H9 (cell line): ENCODE measurements around the gene MEX3C. TPM values are rescaled to one million over a fixed set of nuclear protein-coding genes. Genes with fewer than 3 reads are reported as not detected.

ENCODE experiments used
- DNase-seq: peaks from one replicate; pipeline ENCODE4 v3.0.0-alpha.2; 2017
- H2AFZ ChIP-seq: one replicate; pipeline ENCODE4 v1.6.1; 2013; ENCODE audit warnings: mild to moderate bottlenecking, low read length, control low read depth, moderate library complexity
- H2AK5ac ChIP-seq: 2 replicates; pipeline ENCODE4 v1.6.1; 2013; ENCODE audit warnings: low read length, control low read depth, mixed read lengths; ENCODE audit not compliant: insufficient read length
- H2BK120ac ChIP-seq: one replicate; pipeline ENCODE4 v1.6.1; 2013; ENCODE audit warnings: low read depth, mild to moderate bottlenecking, low read length, control low read depth, inconsistent platforms; ENCODE audit not compliant: poor library complexity, severe bottlenecking
- H2BK12ac ChIP-seq: 2 replicates; pipeline ENCODE4 v1.6.1; 2013; ENCODE audit warnings: low read length, control low read depth, mixed read lengths, low read depth; ENCODE audit not compliant: insufficient read length
- H2BK15ac ChIP-seq: 2 replicates; pipeline ENCODE4 v1.6.1; 2013; ENCODE audit warnings: low read depth, low read length, control low read depth
- H2BK20ac ChIP-seq: one replicate; pipeline ENCODE4 v1.6.1; 2013; ENCODE audit warnings: low read depth, mild to moderate bottlenecking, low read length, control low read depth, inconsistent platforms; ENCODE audit not compliant: poor library complexity, severe bottlenecking
- H2BK5ac ChIP-seq: 2 replicates; pipeline ENCODE4 v1.6.1; 2013; ENCODE audit warnings: low read length, control low read depth, mixed read lengths; ENCODE audit not compliant: insufficient read length
- H3K14ac ChIP-seq: 2 replicates; pipeline ENCODE4 v1.6.1; 2013; ENCODE audit warnings: low read length, control low read depth; ENCODE audit not compliant: insufficient read depth
- H3K18ac ChIP-seq: 2 replicates; pipeline ENCODE4 v1.6.1; 2013; ENCODE audit warnings: low read depth, mild to moderate bottlenecking, mixed read lengths, low read length, control low read depth; ENCODE audit not compliant: insufficient read length
- H3K23ac ChIP-seq: 2 replicates; pipeline ENCODE4 v1.6.1; 2013; ENCODE audit warnings: low read length, control low read depth, mixed read lengths, low read depth; ENCODE audit not compliant: insufficient read length
- H3K23me2 ChIP-seq: 2 replicates; pipeline ENCODE4 v1.6.1; 2013; ENCODE audit warnings: low read depth, mild to moderate bottlenecking, mixed read lengths, low read length, control low read depth; ENCODE audit not compliant: insufficient read length, poor library complexity, severe bottlenecking
- H3K27ac ChIP-seq: 2 replicates; pipeline ENCODE4 v1.5.1; 2013; ENCODE audit warnings: low read length, control low read depth, mixed read lengths, low read depth; ENCODE audit not compliant: insufficient read length
- H3K27me3 ChIP-seq: 2 replicates; pipeline ENCODE4 v1.6.1; 2013; ENCODE audit warnings: low read length, control low read depth, inconsistent platforms; ENCODE audit not compliant: insufficient read depth
- H3K4ac ChIP-seq: 2 replicates; pipeline ENCODE4 v1.6.1; 2013; ENCODE audit warnings: low read depth, mild to moderate bottlenecking, control low read depth, inconsistent platforms, low read length, moderate library complexity
- H3K4me1 ChIP-seq: 2 replicates; pipeline ENCODE4 v1.6.1; 2013; ENCODE audit warnings: low read length, control low read depth, inconsistent platforms; ENCODE audit not compliant: insufficient read depth
- H3K4me2 ChIP-seq: 2 replicates; pipeline ENCODE4 v1.6.1; 2013; ENCODE audit warnings: low read length, control low read depth, mixed read lengths; ENCODE audit not compliant: insufficient read length, insufficient read depth
- H3K56ac ChIP-seq: 2 replicates; pipeline ENCODE4 v1.6.1; 2013; ENCODE audit warnings: low read depth, mild to moderate bottlenecking, mixed read lengths, low read length, control low read depth; ENCODE audit not compliant: insufficient read length
- H3K79me1 ChIP-seq: 2 replicates; pipeline ENCODE4 v1.6.1; 2013; ENCODE audit warnings: low read depth, mild to moderate bottlenecking, moderate library complexity, low read length, control low read depth, inconsistent platforms; ENCODE audit not compliant: insufficient read depth, poor library complexity, severe bottlenecking
- H3K79me2 ChIP-seq: 2 replicates; pipeline ENCODE4 v1.6.1; 2013; ENCODE audit warnings: low read length, control low read depth, inconsistent platforms; ENCODE audit not compliant: insufficient read depth
- H3K9ac ChIP-seq: 2 replicates; pipeline ENCODE4 v1.6.1; 2013; ENCODE audit warnings: low read length, control low read depth, mixed read lengths; ENCODE audit not compliant: insufficient read length; ENCODE audit errors: extremely low read depth
- H3K9me3 ChIP-seq: one replicate; pipeline ENCODE4 v1.6.1; 2013; ENCODE audit warnings: low read depth, low read length, inconsistent platforms; ENCODE audit not compliant: control insufficient read depth
- H3T11ph ChIP-seq: one replicate; pipeline ENCODE4 v1.6.1; 2013; ENCODE audit warnings: mild to moderate bottlenecking, low read length, control low read depth, inconsistent platforms
- H4K20me1 ChIP-seq: one replicate; pipeline ENCODE4 v1.6.1; 2013; ENCODE audit not compliant: control insufficient read depth, insufficient read length, insufficient read depth
- H4K5ac ChIP-seq: 2 replicates; pipeline ENCODE4 v1.6.1; 2013; ENCODE audit warnings: low read depth, mild to moderate bottlenecking, mixed read lengths, low read length, control low read depth; ENCODE audit not compliant: insufficient read length
- H4K8ac ChIP-seq: replicated peaks from 2 replicates; pipeline ENCODE4 v1.6.1; 2013; ENCODE audit warnings: low read length, control low read depth, mixed read lengths, low read depth; ENCODE audit not compliant: insufficient read length
- H4K91ac ChIP-seq: 2 replicates; pipeline ENCODE4 v1.6.1; 2013; ENCODE audit warnings: low read depth, mild to moderate bottlenecking, moderate library complexity, mixed read lengths, low read length, control low read depth; ENCODE audit not compliant: insufficient read length
- H3K27ac Mint-ChIP-seq, 3 experiments: 2 replicates in 2 of 3; 3 replicates in 1 of 3; pipeline ENCODE4 v1.8.0; 2020 to 2021; ENCODE audit warnings: mixed read lengths in 3 of 3, mild to moderate bottlenecking in 1 of 3, moderate library complexity in 1 of 3
- H3K27me3 Mint-ChIP-seq: 2 replicates; pipeline ENCODE4 v1.8.0; 2021; ENCODE audit warnings: low read depth, mild to moderate bottlenecking, moderate library complexity, mixed read lengths
- H3K36me3 Mint-ChIP-seq, 3 experiments: 2 replicates in 2 of 3; 3 replicates in 1 of 3; pipeline ENCODE4 v1.8.0; 2020 to 2021; ENCODE audit warnings: low read depth in 3 of 3, mixed read lengths in 3 of 3; ENCODE audit not compliant: insufficient read depth in 1 of 3
- H3K4me1 Mint-ChIP-seq, 2 experiments: 2 replicates each; pipeline ENCODE4 v1.8.0; 2020; ENCODE audit warnings: mixed read lengths in 2 of 2
- H3K4me3 Mint-ChIP-seq, 2 experiments: 2 replicates in 1 of 2; 3 replicates in 1 of 2; pipeline ENCODE4 v1.8.0; 2020 to 2021; ENCODE audit warnings: mild to moderate bottlenecking in 2 of 2, mixed read lengths in 2 of 2, moderate library complexity in 1 of 2
- H3K9me3 Mint-ChIP-seq, 2 experiments: 2 replicates in 1 of 2; 3 replicates in 1 of 2; pipeline ENCODE4 v1.8.0; 2020; ENCODE audit warnings: mild to moderate bottlenecking in 2 of 2, mixed read lengths in 2 of 2, moderate library complexity in 1 of 2
- CTCF ChIP-seq: fragments of 200-600 bp; sonication (generic); conservative IDR thresholded peaks from 3 replicates; pipeline ENCODE4 v1.8.0; 2021; ENCODE audit warnings: antibody characterized with exemption, mild to moderate bottlenecking
- WGBS: extraction: QIAGEN DNeasy Blood & Tissue Kit; methylation state at CpG from one replicate; pipeline ENCODE4 v1.1.7; 2013; ENCODE audit warnings: missing lambda C conversion rate, low lambda C conversion rate, mixed read lengths; ENCODE audit not compliant: insufficient read length; ENCODE audit errors: extremely low coverage; 5-methylcytosine and 5-hydroxymethylcytosine counted together
- total RNA-seq: library from RNA; stranded (reverse); gene quantifications from 2 replicates; pipeline ENCODE4 v1.2.1, GENCODE V29; 2021

MEX3C gene
- total RNA-seq, 1 experiment from 2014 or later = 98.1 TPM

GRCh38 chr18:51133580-51134160, 63.8 kb downstream of the MEX3C start:
- no peak overlapping the region for H2BK20ac ChIP-seq
- no peaks in the 10 kb centered on the region for H3K9me3 ChIP-seq
- Mint-ChIP-seq H3K4me3 (no peak overlapping the region), H3K9me3 (no peaks in the 10 kb centered on the region), H3K27ac (no peak overlapping the region), H3K4me1 (peaks cover 19% of the 10 kb centered on the region in 2 experiments), H3K27me3 (no peaks in the 10 kb centered on the region), H3K36me3 (no peaks in the 10 kb centered on the region; a peak in 1 of 7 replicates)
- no peaks in the 10 kb centered on the region for H4K20me1 ChIP-seq
- no peak overlapping the region for H3K23ac ChIP-seq
- no peaks in the 10 kb centered on the region for H3K79me2 ChIP-seq
- H2BK120ac ChIP-seq = no peak overlapping the region
- no peaks in the 10 kb centered on the region for H3K23me2 ChIP-seq
- H3K27ac ChIP-seq = no peak overlapping the region
- H4K8ac ChIP-seq = no peak overlapping the region
- H3K27me3 ChIP-seq = no peaks in the 10 kb centered on the region
- no peaks in the 10 kb centered on the region for H3K4me1 ChIP-seq
- no peak overlapping the region for H3K18ac ChIP-seq
- no peak overlapping the region for H4K91ac ChIP-seq
- no peak overlapping the region for H3T11ph ChIP-seq
- H2AK5ac ChIP-seq = no peak overlapping the region
- H3K4ac ChIP-seq = no peak overlapping the region
- no peak overlapping the region for H2BK15ac ChIP-seq
- H2BK12ac ChIP-seq = no peak overlapping the region
- no peaks in the 10 kb centered on the region for H3K79me1 ChIP-seq
- no peak overlapping the region for H2BK5ac ChIP-seq
- no peak overlapping the region for H3K56ac ChIP-seq
- H2AFZ ChIP-seq = no peak overlapping the region
- TF ChIP-seq CTCF = no peak
- no peak overlapping the region for H4K5ac ChIP-seq
- no peak overlapping the region for H3K14ac ChIP-seq
- H3K4me2 ChIP-seq = no peak overlapping the region
- WGBS = no CpG with 5 or more reads among the region's 12 CpGs
- DNase-seq = no peak
- H3K9ac ChIP-seq = no peak overlapping the region
